CD8-positive, alpha-beta memory T cell (primary cell): ENCODE results near the gene ING4. TPM values are rescaled to one million over a fixed set of nuclear protein-coding genes. Genes with fewer than 3 reads are reported as not detected.
A peak's percentile ranks its signal among the peaks of the same experiment; 100 is the strongest.

Experiments
- CTCF ChIA-PET: fragments of 350-600 bp; sonication (Branson Sonifier 250); formaldehyde crosslinking; loops from one replicate; lab custom pipeline; 2021; ENCODE audit warnings: antibody characterized with exemption; lab: Charles Lee
- POLR2A ChIA-PET: fragments of 350-600 bp; sonication (Branson Sonifier 250); formaldehyde crosslinking; loops from one replicate; lab custom pipeline; 2021; ENCODE audit warnings: antibody characterized with exemption; lab: Charles Lee
- DNase-seq, 5 donors: peaks; one replicate each; pipeline versions ENCODE4 v3.0.0 to v3.0.0-alpha.2; 2020 to 2022; ENCODE audit warnings: mixed read lengths in 1 of 5
- H3K27ac ChIP-seq: one replicate; pipeline ENCODE4 v1.7.0; 2013; ENCODE audit warnings: low read depth, mild to moderate bottlenecking, low read length, moderate library complexity
- H3K27me3 ChIP-seq: 2 replicates; pipeline ENCODE4 v1.7.0; 2013; ENCODE audit warnings: low read length, mild to moderate bottlenecking; ENCODE audit not compliant: insufficient read depth, poor library complexity, severe bottlenecking
- H3K36me3 ChIP-seq: 2 replicates; pipeline ENCODE4 v1.7.0; 2013; ENCODE audit warnings: mild to moderate bottlenecking, low read length, moderate library complexity; ENCODE audit not compliant: insufficient read depth
- H3K4me1 ChIP-seq: 2 replicates; pipeline ENCODE4 v1.7.0; 2013; ENCODE audit warnings: mild to moderate bottlenecking, low read length, moderate library complexity; ENCODE audit not compliant: insufficient read depth
- H3K4me3 ChIP-seq: 2 replicates; pipeline ENCODE4 v1.7.0; 2013; ENCODE audit warnings: mild to moderate bottlenecking, low read length
- H3K9me3 ChIP-seq: 2 replicates; pipeline ENCODE4 v1.7.0; 2013; ENCODE audit warnings: mild to moderate bottlenecking, low read length
- H3K27ac Mint-ChIP-seq, 8 donors: one replicate each; pipeline ENCODE4 v1.8.0; 2020 to 2021; ENCODE audit warnings: mixed read lengths in 8 of 8, mild to moderate bottlenecking in 6 of 8, inconsistent platforms in 3 of 8, moderate library complexity in 3 of 8
- H3K27me3 Mint-ChIP-seq, 2 donors: one replicate each; pipeline ENCODE4 v1.8.0; 2020 to 2021; ENCODE audit warnings: mixed read lengths in 2 of 2, mild to moderate bottlenecking in 1 of 2, moderate library complexity in 1 of 2
- H3K36me3 Mint-ChIP-seq, 3 donors: one replicate each; pipeline ENCODE4 v1.8.0; 2020 to 2021; ENCODE audit warnings: mixed read lengths in 3 of 3, inconsistent platforms in 1 of 3, mild to moderate bottlenecking in 1 of 3
- H3K4me1 Mint-ChIP-seq, 3 donors: one replicate each; pipeline ENCODE4 v1.8.0; 2020 to 2021; ENCODE audit warnings: mixed read lengths in 3 of 3, inconsistent platforms in 1 of 3, mild to moderate bottlenecking in 1 of 3
- H3K4me3 Mint-ChIP-seq, 7 donors: one replicate each; pipeline ENCODE4 v1.8.0; 2020 to 2021; ENCODE audit warnings: mixed read lengths in 7 of 7, mild to moderate bottlenecking in 6 of 7, moderate library complexity in 4 of 7, inconsistent platforms in 2 of 7
- H3K9me3 Mint-ChIP-seq, 5 donors: one replicate each; pipeline ENCODE4 v1.8.0; 2020 to 2022; ENCODE audit warnings: mixed read lengths in 5 of 5, mild to moderate bottlenecking in 3 of 5, moderate library complexity in 2 of 5, inconsistent platforms in 1 of 5
- polyA plus RNA-seq: library from polyadenylated mRNA; unstranded; fragments of 300-500 nt; fragmentation: Illumina TruSeq; gene quantifications from one replicate; pipeline ENCODE4 v1.2.3, GENCODE V29; 2021
- total RNA-seq, 2 experiments: library from RNA; stranded (reverse); gene quantifications; one replicate each; pipeline ENCODE4 v1.2.3, GENCODE V29; 2021

The ING4 gene
- total and polyA plus RNA-seq, 3 experiments from 2014 or later: 17.4 to 80.3 (median 18.5) TPM

- H3K27me3 Mint-ChIP-seq: peaks cover 0 to 3% of the 10 kb centered on the region in 2 donors
These were observed 58.5 kb downstream of the ING4 start for GRCh38 chr12:6604259-6605029.

GRCh38 chr12:6603095-6603567 lies 59.8 kb downstream of the ING4 start:
- Histone ChIP-seq H3K4me3 (peak overlapping the region; percentile 95), H3K4me1 (peaks cover 46% of the 10 kb centered on the region), H3K27me3 (no peaks in the 10 kb centered on the region), H3K36me3 (peaks cover 44% of the 10 kb centered on the region), H3K27ac (peak overlapping the region; percentile 12), H3K9me3 (no peaks in the 10 kb centered on the region)
- Mint-ChIP-seq H3K9me3 (no peaks in the 10 kb centered on the region), H3K27me3 (peaks cover 0 to 3% of the 10 kb centered on the region in 2 donors), H3K4me3 (peak overlapping the region in 4 of 7 donors; percentile 25 to 87 (median 78)), H3K27ac (peak overlapping the region; percentile 86 to 97 (median 94)), H3K36me3 (peaks cover 23 to 68% (median 24%) of the 10 kb centered on the region in 3 donors), H3K4me1 (peaks cover 46 to 52% (median 50%) of the 10 kb centered on the region in 3 donors)
- POLR2A ChIA-PET: interaction anchor here (1.0 kb wide), 1 partner anchor 87 kb away, joined by 5 read pairs; the partner anchor contains the start of gene ZNF384
- peak in 4 of 5 donors; percentile 32 to 65 (median 47) for DNase-seq
- CTCF ChIA-PET: interaction anchor here (0.9 to 2.6 kb wide), 6 partner anchors 18 to 178 kb away, joined by 3 to 12 read pairs (median 3); partner anchors contain the start of gene LPAR5

More at GRCh38 chr12:6604259-6605029, 58.5 kb downstream of the ING4 start:
- Mint-ChIP-seq H3K4me1 (peaks cover 46 to 51% (median 50%) of the 10 kb centered on the region in 3 donors), H3K9me3 (no peaks in the 10 kb centered on the region), H3K36me3 (peaks cover 17 to 56% (median 19%) of the 10 kb centered on the region in 3 donors), H3K27ac (peak overlapping the region; percentile 88 to 98 (median 96)), H3K4me3 (peak overlapping the region in 1 of 7 donors; percentile 89)
- Histone ChIP-seq H3K9me3 (no peaks in the 10 kb centered on the region), H3K27me3 (no peaks in the 10 kb centered on the region), H3K4me1 (peaks cover 53% of the 10 kb centered on the region), H3K36me3 (peaks cover 34% of the 10 kb centered on the region), H3K4me3 (peak overlapping the region; percentile 95), H3K27ac (peak overlapping the region; percentile 88)
- ChIA-PET POLR2A (interaction anchor here (0.6 to 1.6 kb wide), 3 partner anchors 14 to 282 kb away, joined by 4 to 6 read pairs (median 4); partner anchors contain the start of gene NOP2), CTCF (interaction anchor here (0.7 to 2.6 kb wide), 10 partner anchors 16 to 174 kb away, joined by 3 to 12 read pairs (median 3); partner anchors contain the start of genes LPAR5, NOP2 and ZNF384)
- DNase-seq: no peak

- Mint-ChIP-seq H3K27ac (peak overlapping the region; percentile 86 to 97 (median 94)), H3K27me3 (peaks cover 0 to 3% of the 10 kb centered on the region in 2 donors), H3K9me3 (no peaks in the 10 kb centered on the region), H3K4me1 (peaks cover 46 to 52% (median 50%) of the 10 kb centered on the region in 3 donors), H3K4me3 (peak overlapping the region in 5 of 7 donors; percentile 25 to 87 (median 76)), H3K36me3 (peaks cover 28 to 74% (median 29%) of the 10 kb centered on the region in 3 donors)
- no peak overlapping the region for H3K27ac ChIP-seq
- POLR2A ChIA-PET: interaction anchor here (1.0 kb wide), 1 partner anchor 87 kb away, joined by 5 read pairs; the partner anchor contains the start of gene ZNF384
- H3K4me1 ChIP-seq: peaks cover 40% of the 10 kb centered on the region
- H3K36me3 ChIP-seq: peaks cover 49% of the 10 kb centered on the region
- no peak for DNase-seq
- no peaks in the 10 kb centered on the region for H3K9me3 ChIP-seq
- H3K27me3 ChIP-seq: no peaks in the 10 kb centered on the region
- CTCF ChIA-PET: interaction anchor here (1.1 to 2.6 kb wide), 5 partner anchors 18 to 178 kb away, joined by 3 to 12 read pairs (median 3); partner anchors contain the start of gene LPAR5
- H3K4me3 ChIP-seq: peak overlapping the region; percentile 4
These were observed 60.4 kb downstream of the ING4 start for GRCh38 chr12:6602526-6602925.

Other genes starting within 250 kb of the ING4 start
- 100 to 1,000 TPM; 110 to 111 TPM for gene CD27, start 218.2 kb downstream of the ING4 start, total RNA-seq
- 470 TPM for gene CD27, start 218.2 kb downstream of the ING4 start, polyA plus RNA-seq
- gene TAPBPL, start 211.1 kb downstream of the ING4 start, total RNA-seq: 10 to 100 TPM; 29.1 to 32.0 TPM
- 131 TPM for gene TAPBPL, start 211.1 kb downstream of the ING4 start, polyA plus RNA-seq
- gene VAMP1, start 192.4 kb downstream of the ING4 start, total RNA-seq: 10 to 100 TPM; 26.7 to 29.6 TPM
- gene VAMP1, start 192.4 kb downstream of the ING4 start, polyA plus RNA-seq: 10.0 TPM
- gene MRPL51, start 169.9 kb downstream of the ING4 start, total RNA-seq: 100 to 1,000 TPM; 317 to 327 TPM
- gene MRPL51, start 169.9 kb downstream of the ING4 start, polyA plus RNA-seq: 222 TPM
- 10 to 100 TPM; 96.5 to 97.5 TPM for gene NCAPD2, start 169.0 kb downstream of the ING4 start, total RNA-seq
- 29.8 TPM for gene NCAPD2, start 169.0 kb downstream of the ING4 start, polyA plus RNA-seq
- gene GAPDH, start 128.6 kb downstream of the ING4 start, total RNA-seq: 1,000 to 10,000 TPM; 7,182 to 7,238 TPM
- gene GAPDH, start 128.6 kb downstream of the ING4 start, polyA plus RNA-seq: 1,770 TPM
- 10 to 100 TPM; 14.2 to 15.1 TPM for gene IFFO1, start 107.1 kb downstream of the ING4 start, total RNA-seq
- gene IFFO1, start 107.1 kb downstream of the ING4 start, polyA plus RNA-seq: 12.2 TPM
- 100 to 1,000 TPM; 170 to 172 TPM for gene NOP2, start 94.8 kb downstream of the ING4 start, total RNA-seq
- 34.0 TPM for gene NOP2, start 94.8 kb downstream of the ING4 start, polyA plus RNA-seq
- gene CHD4, start 55.7 kb downstream of the ING4 start, total RNA-seq: 100 to 1,000 TPM; 287 to 293 TPM
- 58.1 TPM for gene CHD4, start 55.7 kb downstream of the ING4 start, polyA plus RNA-seq
- 10 to 100 TPM; 10.6 to 11.4 TPM for gene LPAR5, start 27.2 kb downstream of the ING4 start, total RNA-seq
- gene LPAR5, start 27.2 kb downstream of the ING4 start, polyA plus RNA-seq: 26.5 TPM
- gene ACRBP, start 15.7 kb downstream of the ING4 start, total RNA-seq: 1 to 10 TPM; 1.8 to 2.0 TPM
- not detected for gene ACRBP, start 15.7 kb downstream of the ING4 start, polyA plus RNA-seq
- gene ZNF384, start 26.3 kb upstream of the ING4 start, total RNA-seq: 10 to 100 TPM; 58.1 to 63.3 TPM
- 37.2 TPM for gene ZNF384, start 26.3 kb upstream of the ING4 start, polyA plus RNA-seq
- gene PIANP, start 37.7 kb upstream of the ING4 start, total RNA-seq: under 1 TPM; 0.49 to 0.79 TPM
- gene PIANP, start 37.7 kb upstream of the ING4 start, polyA plus RNA-seq: 0.77 TPM
- 10 to 100 TPM; 48.8 to 49.7 TPM for gene COPS7A, start 60.9 kb upstream of the ING4 start, total RNA-seq
- gene COPS7A, start 60.9 kb upstream of the ING4 start, polyA plus RNA-seq: 46.2 TPM
- 100 to 1,000 TPM; 141 to 146 TPM for gene MLF2, start 90.0 kb upstream of the ING4 start, total RNA-seq
- gene MLF2, start 90.0 kb upstream of the ING4 start, polyA plus RNA-seq: 141 TPM
- gene PTMS, start 103.2 kb upstream of the ING4 start, total RNA-seq: 10 to 100 TPM; 75.3 to 87.2 TPM
- 10.9 TPM for gene PTMS, start 103.2 kb upstream of the ING4 start, polyA plus RNA-seq
- 100 to 1,000 TPM; 236 to 245 TPM for gene LAG3, start 109.4 kb upstream of the ING4 start, total RNA-seq
- gene LAG3, start 109.4 kb upstream of the ING4 start, polyA plus RNA-seq: 37.3 TPM
- gene CD4, start 126.4 kb upstream of the ING4 start, total RNA-seq: 1 to 10 TPM; 1.2 to 1.8 TPM
- 0.30 TPM for gene CD4, start 126.4 kb upstream of the ING4 start, polyA plus RNA-seq
- gene GPR162, start 158.7 kb upstream of the ING4 start, total RNA-seq: under 1 TPM in 1 of 2 experiments, not detected in 1; 0.11 TPM
- not detected for gene GPR162, start 158.7 kb upstream of the ING4 start, polyA plus RNA-seq
- gene P3H3, start 165.3 kb upstream of the ING4 start, total RNA-seq: 1 to 10 TPM; 2.4 to 2.5 TPM
- gene P3H3, start 165.3 kb upstream of the ING4 start, polyA plus RNA-seq: 2.9 TPM
- under 1 TPM; 0.48 to 0.78 TPM for gene GNB3, start 177.8 kb upstream of the ING4 start, total RNA-seq
- not detected for gene GNB3, start 177.8 kb upstream of the ING4 start, polyA plus RNA-seq
- gene CDCA3, start 188.2 kb upstream of the ING4 start, total RNA-seq: 10 to 100 TPM; 35.9 to 37.6 TPM
- gene CDCA3, start 188.2 kb upstream of the ING4 start, polyA plus RNA-seq: 0.68 TPM
- 100 to 1,000 TPM; 154 TPM for gene USP5, start 189.0 kb upstream of the ING4 start, total RNA-seq
- gene USP5, start 189.0 kb upstream of the ING4 start, polyA plus RNA-seq: 49.7 TPM
- 1,000 to 10,000 TPM; 1,331 to 1,374 TPM for gene TPI1, start 204.4 kb upstream of the ING4 start, total RNA-seq
- 613 TPM for gene TPI1, start 204.4 kb upstream of the ING4 start, polyA plus RNA-seq
- gene SPSB2, start 210.2 kb upstream of the ING4 start, total RNA-seq: 1 to 10 TPM; 7.7 to 8.1 TPM
- 11.4 TPM for gene SPSB2, start 210.2 kb upstream of the ING4 start, polyA plus RNA-seq
- 1 to 10 TPM; 4.9 to 5.0 TPM for gene LRRC23, start 241.7 kb upstream of the ING4 start, total RNA-seq
- gene LRRC23, start 241.7 kb upstream of the ING4 start, polyA plus RNA-seq: 5.0 TPM